Central memory CD8-positive, alpha-beta T cell (primary cell): ENCODE results near the gene GDF7.

Experiments used
- ATAC-seq: fragments of 150-1000 bp; cut with Tn5 transposase; replicated peaks from 2 replicates; pipeline ENCODE4 v1.10.0; 2022; ENCODE audit warnings: mild to moderate bottlenecking, moderate FRiP score, moderate number of reproducible peaks; ENCODE audit not compliant: poor library complexity, severe bottlenecking; ENCODE audit errors: extremely low read depth
- DNase-seq, 2 donors: peaks; one replicate each; pipeline ENCODE4 v3.0.0; 2021; ENCODE audit warnings: low spot score in 2 of 2
- H3K27ac Mint-ChIP-seq: one replicate; pipeline ENCODE4 v1.8.0; 2022; ENCODE audit warnings: low read depth, mild to moderate bottlenecking, moderate library complexity, mixed read lengths
- H3K27me3 Mint-ChIP-seq: one replicate; pipeline ENCODE4 v1.8.0; 2022; ENCODE audit warnings: mixed read lengths
- H3K36me3 Mint-ChIP-seq: one replicate; pipeline ENCODE4 v1.8.0; 2022; ENCODE audit warnings: mild to moderate bottlenecking, moderate library complexity, mixed read lengths; ENCODE audit not compliant: insufficient read depth
- H3K4me1 Mint-ChIP-seq: one replicate; pipeline ENCODE4 v1.8.0; 2022; ENCODE audit warnings: mixed read lengths
- H3K4me3 Mint-ChIP-seq: one replicate; pipeline ENCODE4 v1.8.0; 2022; ENCODE audit warnings: mild to moderate bottlenecking, moderate library complexity, mixed read lengths
- H3K9me3 Mint-ChIP-seq: one replicate; pipeline ENCODE4 v1.8.0; 2022; ENCODE audit warnings: mixed read lengths

The GDF7 gene

GRCh38 chr2:20670315-20671035 is 3.5 kb downstream of the GDF7 start:
- no peak overlapping the region for H3K27ac Mint-ChIP-seq
- H3K4me3 Mint-ChIP-seq, result no peak overlapping the region
- H3K36me3 Mint-ChIP-seq, result peaks cover 3% of the 10 kb centered on the region
- H3K27me3 Mint-ChIP-seq, result peaks cover 75% of the 10 kb centered on the region
- ATAC-seq, result no peak
- DNase-seq, result no peak
- H3K4me1 Mint-ChIP-seq, result peaks cover 9% of the 10 kb centered on the region
- H3K9me3 Mint-ChIP-seq, result no peaks in the 10 kb centered on the region

GRCh38 chr2:20671036-20671735 is 4.2 kb downstream of the GDF7 start:
- DNase-seq (no peak), ATAC-seq (no peak)
- Mint-ChIP-seq H3K4me1 (peaks cover 4% of the 10 kb centered on the region), H3K27me3 (peaks cover 68% of the 10 kb centered on the region), H3K9me3 (no peaks in the 10 kb centered on the region), H3K4me3 (no peak overlapping the region), H3K27ac (no peak overlapping the region), H3K36me3 (peaks cover 1% of the 10 kb centered on the region)

- no peaks in the 10 kb centered on the region for H3K36me3 Mint-ChIP-seq
- H3K4me3 Mint-ChIP-seq, result no peak overlapping the region
- H3K4me1 Mint-ChIP-seq, result no peaks in the 10 kb centered on the region
- no peak overlapping the region for H3K27ac Mint-ChIP-seq
- no peak for ATAC-seq
- DNase-seq, result no peak
- no peaks in the 10 kb centered on the region for H3K9me3 Mint-ChIP-seq
- H3K27me3 Mint-ChIP-seq, result peaks cover 63% of the 10 kb centered on the region
Measured at GRCh38 chr2:20671736-20672080, 4.8 kb downstream of the GDF7 start.

- no peaks in the 10 kb centered on the region for H3K9me3 Mint-ChIP-seq
- no peaks in the 10 kb centered on the region for H3K4me1 Mint-ChIP-seq
- H3K36me3 Mint-ChIP-seq, result no peaks in the 10 kb centered on the region
- no peak for DNase-seq
- no peak for ATAC-seq
- no peak overlapping the region for H3K4me3 Mint-ChIP-seq
- peaks cover 62% of the 10 kb centered on the region for H3K27me3 Mint-ChIP-seq
- no peak overlapping the region for H3K27ac Mint-ChIP-seq
Measured at GRCh38 chr2:20672201-20672951, 5.4 kb downstream of the GDF7 start.

GRCh38 chr2:20673686-20674308 is 6.9 kb downstream of the GDF7 start:
- Mint-ChIP-seq H3K4me1 (no peaks in the 10 kb centered on the region), H3K27me3 (peaks cover 49% of the 10 kb centered on the region), H3K4me3 (no peak overlapping the region), H3K36me3 (peaks cover 2% of the 10 kb centered on the region), H3K9me3 (no peaks in the 10 kb centered on the region), H3K27ac (no peak overlapping the region)
- DNase-seq (no peak), ATAC-seq (no peak)

GRCh38 chr2:20674309-20674965 is 7.5 kb downstream of the GDF7 start:
- Mint-ChIP-seq H3K27ac (no peak overlapping the region), H3K4me1 (no peaks in the 10 kb centered on the region), H3K27me3 (peaks cover 42% of the 10 kb centered on the region), H3K36me3 (peaks cover 4% of the 10 kb centered on the region), H3K4me3 (no peak overlapping the region), H3K9me3 (no peaks in the 10 kb centered on the region)
- DNase-seq (no peak), ATAC-seq (no peak)

GRCh38 chr2:20674974-20675679 is 8.2 kb downstream of the GDF7 start:
- no peak for DNase-seq
- Mint-ChIP-seq H3K36me3 (peaks cover 4% of the 10 kb centered on the region), H3K4me3 (no peak overlapping the region), H3K27ac (no peak overlapping the region), H3K9me3 (no peaks in the 10 kb centered on the region), H3K4me1 (no peaks in the 10 kb centered on the region), H3K27me3 (peaks cover 35% of the 10 kb centered on the region)
- ATAC-seq, result no peak

- DNase-seq, result no peak
- Mint-ChIP-seq H3K9me3 (no peaks in the 10 kb centered on the region), H3K27ac (no peak overlapping the region), H3K4me3 (no peak overlapping the region), H3K36me3 (peaks cover 4% of the 10 kb centered on the region), H3K4me1 (no peaks in the 10 kb centered on the region), H3K27me3 (peaks cover 34% of the 10 kb centered on the region)
- ATAC-seq, result no peak
Measured at GRCh38 chr2:20675701-20676352, 8.9 kb downstream of the GDF7 start.

- no peaks in the 10 kb centered on the region for H3K4me1 Mint-ChIP-seq
- no peak for DNase-seq
- no peaks in the 10 kb centered on the region for H3K9me3 Mint-ChIP-seq
- peaks cover 26% of the 10 kb centered on the region for H3K27me3 Mint-ChIP-seq
- H3K4me3 Mint-ChIP-seq, result no peak overlapping the region
- peaks cover 4% of the 10 kb centered on the region for H3K36me3 Mint-ChIP-seq
- no peak for ATAC-seq
- H3K27ac Mint-ChIP-seq, result no peak overlapping the region
Measured at GRCh38 chr2:20676353-20677215, 9.6 kb downstream of the GDF7 start.

GRCh38 chr2:20677301-20678085 is 10.5 kb downstream of the GDF7 start:
- Mint-ChIP-seq H3K27ac (no peak overlapping the region), H3K9me3 (no peaks in the 10 kb centered on the region), H3K36me3 (peaks cover 6% of the 10 kb centered on the region), H3K4me1 (no peaks in the 10 kb centered on the region), H3K27me3 (peaks cover 17% of the 10 kb centered on the region), H3K4me3 (no peak overlapping the region)
- ATAC-seq (no peak), DNase-seq (no peak)
